Right lobe of liver (tissue), 6 donors: ENCODE results near the gene PRELID2. TPM values are rescaled to one million over a fixed set of nuclear protein-coding genes. Genes with fewer than 3 reads are reported as not detected.

ENCODE experiments used
- ATAC-seq, 4 donors: fragments of 200-7000 bp; cut with Tn5 transposase; one replicate each; pipeline ENCODE4 v1.9.1; 2020; ENCODE audit warnings: mild to moderate bottlenecking in 4 of 4, moderate library complexity in 4 of 4
- DNase-seq, 3 donors: peaks; one replicate each; pipeline ENCODE4 v3.0.0-alpha.2; 2020
- H3K27ac ChIP-seq, 3 donors: fragments of 200-600 bp; one replicate each; pipeline ENCODE4 v1.8.0; 2022
- H3K27me3 ChIP-seq, 2 donors: fragments of 200-600 bp; one replicate each; pipeline ENCODE4 v1.8.0; 2022
- H3K36me3 ChIP-seq, 4 donors: fragments of 200-600 bp; sonication (generic) in 1 of 4; one replicate each; pipeline versions ENCODE4 v1.5.1 to v1.8.0; 2017 to 2022; ENCODE audit warnings: control low read depth in 1 of 4
- H3K4me1 ChIP-seq, 4 donors: fragments of 200-600 bp; sonication (generic) in 1 of 4; one replicate each; pipeline versions ENCODE4 v1.5.1 to v1.8.0; 2017 to 2022; ENCODE audit warnings: control low read depth in 1 of 4
- H3K4me3 ChIP-seq, 3 donors: fragments of 200-600 bp; one replicate each; pipeline ENCODE4 v1.8.0; 2022
- H3K9me3 ChIP-seq, 4 donors: fragments of 200-600 bp; sonication (generic) in 1 of 4; one replicate each; pipeline versions ENCODE4 v1.5.1 to v1.8.0; 2017 to 2022; ENCODE audit warnings: control low read depth in 1 of 4
- POLR2A ChIP-seq: fragments of 450-650 bp; IDR thresholded peaks from one replicate; pipeline ENCODE4 v1.6.1; 2017; ENCODE audit warnings: antibody characterized with exemption, mild to moderate bottlenecking
- WGBS: methylation state at CpG from one replicate; pipeline ENCODE4 v1.1.6; 2018; ENCODE audit warnings: low coverage, low lambda C conversion rate; ENCODE audit not compliant: insufficient coverage; ENCODE audit errors: missing lambda C conversion rate; 5-methylcytosine and 5-hydroxymethylcytosine counted together
- intact Hi-C, 2 donors: fragments of 100-400 bp; cut with DNase I; formaldehyde crosslinking; loops; one replicate each; pipeline versions ENCODE4 v1.11.2 to v1.14.1; 2022
- total RNA-seq, 6 experiments: library from RNA; depleted of rRNA in 2 of 6; stranded (reverse); fragments of >200 nt in 2 of 6; fragmentation: NEBNext Ultra II Directional in 3 of 6; extraction: Animal tissue kit (Norgen Biotek cat#: 25700) in 3 of 6; gene quantifications; one replicate each; pipeline versions ENCODE4 v1.1.0 to v1.2.4, GENCODE V29; 2016 to 2023
- TF ChIP-seq, protein P1 (sequence below), 4 donors: fragments of 200-600 bp in 3 of 4; fragments of 450-650 bp in 1 of 4; IDR thresholded peaks; one replicate each; pipeline versions ENCODE4 v1.5.1 to v1.8.0; 2016 to 2022; ENCODE audit warnings: antibody characterized with exemption in 4 of 4, mild to moderate bottlenecking in 2 of 4
- donor health status: DM: no; HTN: yes; CAD: no.
- donor health status: DM: no; HTN: no; CAD: no.
- donor health status: DM: no; HTN: no; CAD: no.
- donor health status: DM: no; HTN: yes; CAD: no.
- donor health status: DM: no; HTN: yes; CAD: no.

The PRELID2 gene
- total RNA-seq, 6 experiments from 2014 or later = 2.6 to 9.3 (median 4.1) TPM

DNA sequence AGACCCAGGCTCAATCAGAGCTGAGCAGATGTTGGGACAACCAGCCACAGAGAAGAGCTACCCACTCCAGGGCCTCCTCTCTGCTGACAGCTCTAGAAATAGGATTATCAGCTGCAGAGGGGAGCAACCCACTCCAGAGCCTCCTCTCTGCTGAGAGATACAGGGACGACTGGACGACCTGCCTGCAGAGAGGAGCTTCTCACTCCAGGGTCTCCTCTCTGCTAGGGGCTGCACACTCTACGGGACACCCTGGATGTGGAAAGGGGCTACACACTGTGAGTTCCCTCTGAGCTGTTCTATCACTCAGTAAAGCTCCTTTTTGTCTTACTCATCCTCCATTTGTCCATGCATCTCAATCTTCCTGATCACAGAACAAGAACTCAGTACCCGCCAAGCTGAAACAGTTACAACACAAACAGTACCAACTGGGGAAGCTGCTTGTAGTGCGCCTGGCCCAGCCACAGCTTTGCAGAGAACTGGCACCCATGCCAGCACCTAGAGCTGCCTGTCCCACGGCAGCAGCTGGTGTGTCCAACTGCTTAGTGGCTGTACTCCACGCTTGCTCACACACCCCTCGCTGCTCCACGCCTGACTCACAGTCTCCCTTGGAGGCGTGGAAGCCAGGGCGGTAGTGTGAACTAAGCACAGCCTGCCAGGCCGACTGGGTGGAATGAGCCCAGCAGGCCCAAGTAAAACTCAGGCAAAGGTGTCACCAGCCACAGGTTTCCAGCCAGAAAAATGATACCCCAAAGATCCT lies 56.8 kb downstream of the PRELID2 start:
- Histone ChIP-seq H3K4me3 (no peak overlapping the region), H3K9me3 (no peaks in the 10 kb centered on the region), H3K36me3 (no peaks in the 10 kb centered on the region), H3K27ac (no peak overlapping the region), H3K27me3 (no peaks in the 10 kb centered on the region), H3K4me1 (no peaks in the 10 kb centered on the region)
- intact Hi-C loops = no loop called here
- DNase-seq (no peak), ATAC-seq (no peak)
- 85% methylated on average over 5 of the region's 12 CpGs for WGBS
- TF ChIP-seq POLR2A = no peak
- TF ChIP-seq, protein P1, sequence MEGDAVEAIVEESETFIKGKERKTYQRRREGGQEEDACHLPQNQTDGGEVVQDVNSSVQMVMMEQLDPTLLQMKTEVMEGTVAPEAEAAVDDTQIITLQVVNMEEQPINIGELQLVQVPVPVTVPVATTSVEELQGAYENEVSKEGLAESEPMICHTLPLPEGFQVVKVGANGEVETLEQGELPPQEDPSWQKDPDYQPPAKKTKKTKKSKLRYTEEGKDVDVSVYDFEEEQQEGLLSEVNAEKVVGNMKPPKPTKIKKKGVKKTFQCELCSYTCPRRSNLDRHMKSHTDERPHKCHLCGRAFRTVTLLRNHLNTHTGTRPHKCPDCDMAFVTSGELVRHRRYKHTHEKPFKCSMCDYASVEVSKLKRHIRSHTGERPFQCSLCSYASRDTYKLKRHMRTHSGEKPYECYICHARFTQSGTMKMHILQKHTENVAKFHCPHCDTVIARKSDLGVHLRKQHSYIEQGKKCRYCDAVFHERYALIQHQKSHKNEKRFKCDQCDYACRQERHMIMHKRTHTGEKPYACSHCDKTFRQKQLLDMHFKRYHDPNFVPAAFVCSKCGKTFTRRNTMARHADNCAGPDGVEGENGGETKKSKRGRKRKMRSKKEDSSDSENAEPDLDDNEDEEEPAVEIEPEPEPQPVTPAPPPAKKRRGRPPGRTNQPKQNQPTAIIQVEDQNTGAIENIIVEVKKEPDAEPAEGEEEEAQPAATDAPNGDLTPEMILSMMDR (IDR thresholded peaks at IDR 0.05) = no peak

DNA sequence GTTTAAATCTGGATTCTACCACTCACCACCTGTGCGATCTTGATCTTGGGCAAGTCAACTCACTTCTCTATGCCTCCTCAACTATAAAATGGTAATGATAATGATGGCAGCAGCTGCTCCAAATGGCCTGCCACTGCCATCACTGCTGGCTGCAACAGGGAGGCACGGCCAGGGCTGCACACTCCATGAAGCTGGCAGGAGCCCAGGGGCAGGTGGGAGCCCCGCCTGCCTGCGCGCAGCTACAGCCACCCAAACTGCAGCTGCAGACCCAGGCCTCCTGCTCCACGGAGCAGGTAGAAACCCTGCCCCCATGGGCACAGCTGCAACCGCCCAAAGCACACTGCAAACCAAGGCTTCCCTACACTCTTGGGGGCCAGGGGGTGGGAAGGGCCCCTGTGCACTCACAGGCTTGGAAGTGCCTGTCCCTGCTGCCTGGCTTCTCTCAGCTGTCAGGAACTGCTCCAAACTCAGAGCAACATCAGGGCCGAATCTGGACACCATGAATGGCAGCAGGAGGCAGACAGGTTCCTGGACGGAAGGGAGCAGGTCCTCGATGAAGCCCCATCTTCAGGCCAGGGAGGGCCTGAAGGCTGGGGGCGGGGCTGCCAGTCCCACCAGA lies 57.6 kb downstream of the PRELID2 start:
- Histone ChIP-seq H3K27me3 (no peaks in the 10 kb centered on the region), H3K4me1 (no peaks in the 10 kb centered on the region), H3K9me3 (no peaks in the 10 kb centered on the region), H3K27ac (no peak overlapping the region), H3K4me3 (no peak overlapping the region), H3K36me3 (no peaks in the 10 kb centered on the region)
- no peak for DNase-seq
- intact Hi-C loops = no loop called here
- peak in 1 of 4 donors; percentile 17 for ATAC-seq
- no peak for TF ChIP-seq POLR2A
- TF ChIP-seq, protein P1 (IDR thresholded peaks at IDR 0.05) = no peak
- 100% methylated on average over 1 of the region's 11 CpGs for WGBS

DNA sequence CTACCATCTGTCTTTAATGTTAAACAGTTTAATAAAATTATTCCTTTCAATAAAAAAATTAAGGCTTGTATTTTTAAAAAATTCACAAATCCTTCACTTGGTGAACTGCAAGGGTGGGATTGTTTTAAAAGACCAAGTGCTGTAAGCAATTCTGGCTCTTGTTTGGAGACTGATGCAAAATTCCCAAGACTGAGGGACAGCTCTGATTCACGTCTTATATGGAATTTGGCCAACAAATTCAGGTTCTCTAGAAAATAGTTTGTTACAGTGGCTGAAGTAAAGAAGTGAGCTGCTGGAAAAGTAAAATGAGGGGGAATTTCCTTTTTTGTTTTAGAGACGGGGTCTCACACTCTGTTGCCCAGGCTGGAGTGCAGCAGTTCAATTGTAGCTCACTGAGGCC lies 58.3 kb downstream of the PRELID2 start:
- H3K9me3 ChIP-seq = no peaks in the 10 kb centered on the region
- no peaks in the 10 kb centered on the region for H3K36me3 ChIP-seq
- H3K4me1 ChIP-seq = no peaks in the 10 kb centered on the region
- ATAC-seq (no peak), DNase-seq (no peak)
- TF ChIP-seq, protein P1 (IDR thresholded peaks at IDR 0.05) = no peak
- no peak for TF ChIP-seq POLR2A
- intact Hi-C loops = no loop called here
- no peak overlapping the region for H3K27ac ChIP-seq
- no peaks in the 10 kb centered on the region for H3K27me3 ChIP-seq
- H3K4me3 ChIP-seq = no peak overlapping the region
- WGBS = 94% methylated on average over 2 of the region's 2 CpGs

DNA sequence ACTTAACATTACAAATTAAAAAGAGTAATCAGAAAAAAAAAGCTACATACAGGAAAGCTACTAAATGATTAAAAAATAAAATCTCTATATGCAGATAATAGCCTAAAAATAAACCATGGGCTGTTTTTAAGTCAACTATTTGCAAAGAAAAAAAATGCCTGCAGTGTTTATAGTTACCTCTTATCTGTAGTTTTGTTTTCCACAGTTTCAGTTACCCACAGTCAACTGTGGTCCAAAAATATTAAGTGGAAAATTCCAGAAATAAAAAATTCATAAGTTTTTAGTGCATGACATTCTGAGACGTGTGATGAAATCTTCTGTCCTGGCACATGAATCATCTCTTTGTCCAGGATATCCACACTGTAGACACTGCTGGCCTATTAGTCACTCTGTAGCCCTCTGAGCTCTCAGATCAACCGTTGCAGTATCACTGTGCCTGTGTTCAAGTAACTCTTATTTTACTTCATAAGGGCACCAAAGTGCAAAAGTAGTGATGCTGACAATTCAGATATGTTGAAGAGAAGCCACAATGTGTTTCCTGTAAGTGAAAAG lies 59.2 kb downstream of the PRELID2 start:
- WGBS = 62% methylated on average over 2 of the region's 2 CpGs
- ATAC-seq (peak; percentile 24 to 82 (median 52)), DNase-seq (no peak)
- Histone ChIP-seq H3K4me1 (no peaks in the 10 kb centered on the region), H3K9me3 (no peaks in the 10 kb centered on the region), H3K27me3 (no peaks in the 10 kb centered on the region), H3K4me3 (no peak overlapping the region), H3K36me3 (no peaks in the 10 kb centered on the region), H3K27ac (no peak overlapping the region)
- intact Hi-C loops = no loop called here
- TF ChIP-seq POLR2A = no peak
- TF ChIP-seq, protein P1 (IDR thresholded peaks at IDR 0.05) = no peak
